ENCODE data around the gene LAMC2.
A peak's percentile ranks its signal among the peaks of the same experiment; 100 is the strongest.
"Not testable (repeated sequence)": the region's sequence is repeated elsewhere in the genome, so short reads cannot be mapped to it uniquely, and the experiment has no call there.

LAMC2 gene

DNA sequence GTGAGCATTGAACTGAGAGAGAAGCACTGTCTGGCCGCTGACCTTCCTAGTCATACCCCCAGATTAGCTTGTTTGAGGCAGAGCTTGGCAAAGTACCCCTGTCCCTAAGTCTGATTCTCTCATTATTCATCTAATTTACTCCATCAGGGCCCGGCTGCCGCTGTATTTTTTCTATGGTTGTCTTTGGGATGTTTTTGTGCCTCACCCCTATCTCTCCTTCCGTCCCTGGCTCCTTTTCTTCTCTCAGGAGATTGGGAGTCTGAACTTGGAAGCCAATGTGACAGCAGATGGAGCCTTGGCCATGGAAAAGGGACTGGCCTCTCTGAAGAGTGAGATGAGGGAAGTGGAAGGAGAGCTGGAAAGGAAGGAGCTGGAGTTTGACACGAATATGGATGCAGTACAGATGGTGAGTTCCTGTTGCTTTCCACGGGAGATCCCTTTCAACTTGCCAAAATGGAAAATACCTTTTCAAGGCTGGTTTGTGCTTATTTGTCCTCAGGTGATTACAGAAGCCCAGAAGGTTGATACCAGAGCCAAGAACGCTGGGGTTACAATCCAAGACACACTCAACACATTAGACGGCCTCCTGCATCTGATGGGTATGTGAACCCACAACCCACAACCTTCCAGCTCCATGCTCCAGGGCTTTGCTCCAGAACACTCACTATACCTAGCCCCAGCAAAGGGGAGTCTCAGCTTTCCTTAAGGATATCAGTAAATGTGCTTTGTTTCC is 53.9 kb downstream of the LAMC2 start:
- no peak for DNase-seq

DNA sequence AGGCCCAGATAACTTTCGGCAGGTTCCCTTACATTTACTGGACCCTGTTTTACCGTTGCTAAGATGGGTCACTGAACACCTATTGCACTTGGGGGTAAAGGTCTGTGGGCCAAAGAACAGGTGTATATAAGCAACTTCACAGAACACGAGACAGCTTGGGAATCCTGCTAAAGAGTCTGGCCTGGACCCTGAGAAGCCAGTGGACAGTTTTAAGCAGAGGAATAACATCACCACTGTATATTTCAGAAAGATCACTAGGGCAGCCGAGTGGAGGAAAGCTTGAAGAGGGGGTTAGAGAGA is 54.4 kb downstream of the LAMC2 start:
- DNase-seq = no peak

DNA sequence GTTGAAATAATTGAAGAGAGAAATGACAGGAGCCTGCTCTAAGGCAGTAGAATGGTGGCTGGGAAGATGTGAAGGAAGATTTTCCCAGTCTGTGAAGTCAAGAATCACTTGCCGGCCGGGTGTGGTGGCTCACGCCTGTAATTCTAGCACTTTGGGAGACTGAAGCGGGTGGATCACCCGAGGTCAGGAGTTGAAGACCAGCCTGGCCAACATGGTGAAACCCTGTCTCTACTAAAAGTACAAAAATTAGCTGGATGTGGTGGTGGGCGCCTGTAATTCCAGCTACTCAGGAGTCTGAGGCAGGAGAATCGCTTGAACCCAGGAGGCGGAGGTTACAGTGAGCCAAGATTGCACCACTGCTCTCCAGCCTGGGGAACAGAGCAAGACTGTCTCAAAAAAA is 54.8 kb downstream of the LAMC2 start:
- not testable (repeated sequence) for DNase-seq

- DNase-seq = no peak
Measured at GRCh38 chr1:183241471-183241870, 55.4 kb downstream of the LAMC2 start.

DNA sequence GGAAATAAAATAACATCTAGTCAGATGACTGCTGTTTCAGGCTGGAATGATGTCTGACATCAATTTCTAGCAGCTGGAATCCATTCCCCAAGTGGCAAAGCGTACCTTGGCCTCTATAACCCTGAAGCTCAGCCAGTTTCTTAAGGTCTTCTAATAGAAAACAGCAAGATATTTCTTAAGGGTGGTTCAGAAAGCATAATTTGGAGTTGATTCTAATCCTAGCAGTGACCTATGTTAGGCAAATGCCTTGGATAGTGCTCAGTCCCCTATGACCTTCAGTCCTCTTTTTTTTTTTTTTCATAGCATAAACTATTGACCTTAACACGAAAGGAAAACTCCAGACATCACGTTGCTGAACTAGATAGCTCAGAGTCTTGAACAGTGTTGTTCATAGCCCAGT is 56.5 kb downstream of the LAMC2 start:
- no peak for DNase-seq

- no peak for DNase-seq
Measured at GRCh38 chr1:183243161-183244050, 57.3 kb downstream of the LAMC2 start.

DNA sequence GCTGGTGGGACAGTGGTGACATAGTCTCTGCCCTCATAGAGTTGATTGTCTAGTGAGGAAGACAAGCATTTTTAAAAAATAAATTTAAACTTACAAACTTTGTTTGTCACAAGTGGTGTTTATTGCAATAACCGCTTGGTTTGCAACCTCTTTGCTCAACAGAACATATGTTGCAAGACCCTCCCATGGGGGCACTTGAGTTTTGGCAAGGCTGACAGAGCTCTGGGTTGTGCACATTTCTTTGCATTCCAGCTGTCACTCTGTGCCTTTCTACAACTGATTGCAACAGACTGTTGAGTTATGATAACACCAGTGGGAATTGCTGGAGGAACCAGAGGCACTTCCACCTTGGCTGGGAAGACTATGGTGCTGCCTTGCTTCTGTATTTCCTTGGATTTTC is 58.4 kb downstream of the LAMC2 start:
- no peak for DNase-seq

- DNase-seq = no peak
Measured at GRCh38 chr1:183245357-183245756, 59.3 kb downstream of the LAMC2 start.

DNA sequence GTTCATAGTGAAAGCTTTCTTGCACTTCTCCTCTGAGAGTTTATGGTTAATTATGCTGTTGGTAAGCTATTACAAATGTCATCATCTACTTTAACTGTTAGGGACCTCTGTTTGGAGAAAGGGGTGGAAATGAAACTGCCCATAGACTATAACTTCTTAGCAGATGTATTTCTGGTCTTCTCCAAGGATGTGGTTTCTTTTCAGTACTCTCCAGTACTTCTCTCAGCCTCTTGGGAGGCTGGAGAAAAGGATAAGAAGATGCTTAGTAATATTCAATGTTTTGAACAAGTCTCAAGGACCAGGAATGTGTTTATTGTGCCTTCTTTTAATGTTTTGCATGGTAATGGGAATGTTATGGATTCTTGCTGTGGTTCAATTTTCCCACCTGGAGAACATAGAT is 60.4 kb downstream of the LAMC2 start:
- peak; percentile 35 for DNase-seq

- no peak for DNase-seq
Measured at GRCh38 chr1:183247066-183247465, 61.0 kb downstream of the LAMC2 start.

- DNase-seq = no peak
Measured at GRCh38 chr1:183247484-183247883, 61.4 kb downstream of the LAMC2 start.

GRCh38 chr1:183247931-183248330 is 61.9 kb downstream of the LAMC2 start:
- DNase-seq = no peak

DNA sequence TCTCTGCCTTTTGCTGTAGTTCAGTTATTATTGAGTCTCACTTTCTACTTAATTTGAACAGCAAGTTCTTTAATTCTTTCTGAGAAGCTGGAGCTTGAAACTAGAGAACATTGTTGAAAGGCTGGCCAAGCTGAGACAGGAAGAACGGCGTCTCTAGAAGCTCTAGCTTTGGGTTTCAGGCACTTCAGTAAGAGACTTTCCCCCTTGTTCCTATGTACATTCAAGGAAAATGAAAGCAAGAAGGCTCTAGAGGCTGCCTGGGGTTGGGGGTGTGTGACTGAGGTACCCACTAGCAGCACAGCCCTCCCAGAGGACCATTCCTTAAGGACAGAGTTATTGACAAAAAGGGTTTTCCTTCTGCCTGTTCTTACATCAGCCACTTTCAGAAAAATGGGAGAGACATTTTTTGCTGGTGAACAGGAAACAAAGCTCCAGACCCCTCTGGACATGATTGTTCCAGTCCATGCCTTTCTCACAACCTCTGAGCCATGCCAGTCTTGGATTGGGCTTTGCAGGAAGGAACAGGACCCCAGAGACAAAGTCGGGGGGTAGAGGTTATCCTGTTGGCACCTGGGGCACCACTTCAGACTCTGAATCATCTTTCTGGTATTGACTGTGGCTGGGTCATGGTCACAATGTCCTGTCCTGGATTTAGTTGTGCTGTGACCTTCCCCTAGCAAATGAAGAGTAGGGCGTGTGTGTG is 63.1 kb downstream of the LAMC2 start:
- DNase-seq = no peak

- DNase-seq = no peak
Measured at GRCh38 chr1:183249941-183250452, 63.9 kb downstream of the LAMC2 start.

DNA sequence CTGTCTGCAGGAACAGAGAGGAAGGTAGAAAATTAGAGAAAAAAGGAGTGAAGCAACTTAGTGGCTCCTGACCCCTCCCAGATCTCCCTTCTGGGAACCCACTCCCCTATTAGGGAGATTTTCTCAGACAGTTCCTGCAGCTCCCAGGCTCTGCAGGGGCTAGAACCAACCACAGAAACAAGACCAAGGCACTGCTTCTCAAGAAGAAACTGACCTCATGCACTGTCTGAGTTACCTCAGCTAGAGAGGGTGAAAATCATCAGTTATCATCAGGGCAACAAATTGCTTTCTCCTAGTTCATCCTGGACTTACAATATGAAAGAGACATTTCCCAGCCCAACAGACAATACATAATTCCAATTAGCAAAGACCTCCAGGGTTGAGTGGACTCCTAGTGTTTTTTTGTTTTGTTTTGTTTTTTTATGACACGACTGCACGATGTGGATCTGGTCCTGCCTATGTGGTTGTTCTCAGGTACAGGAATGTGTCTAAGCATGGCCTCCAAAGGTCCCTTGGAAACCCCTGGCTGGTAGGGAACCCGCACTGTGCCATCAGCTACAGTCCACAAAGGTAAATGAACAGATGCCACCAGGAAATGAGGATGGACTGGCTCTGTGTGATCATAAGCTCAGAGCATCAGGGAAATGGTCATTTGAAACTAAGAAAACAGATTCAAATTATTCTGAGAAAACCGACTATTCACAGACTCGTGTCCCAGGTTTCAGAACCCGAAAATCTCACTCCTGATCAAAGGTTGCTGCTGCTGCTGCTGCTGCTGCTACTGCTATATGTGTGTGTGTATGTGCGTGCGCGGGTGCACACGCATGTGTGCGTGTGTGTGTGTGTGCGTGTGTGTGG is 65.3 kb downstream of the LAMC2 start:
- no peak for DNase-seq

DNA sequence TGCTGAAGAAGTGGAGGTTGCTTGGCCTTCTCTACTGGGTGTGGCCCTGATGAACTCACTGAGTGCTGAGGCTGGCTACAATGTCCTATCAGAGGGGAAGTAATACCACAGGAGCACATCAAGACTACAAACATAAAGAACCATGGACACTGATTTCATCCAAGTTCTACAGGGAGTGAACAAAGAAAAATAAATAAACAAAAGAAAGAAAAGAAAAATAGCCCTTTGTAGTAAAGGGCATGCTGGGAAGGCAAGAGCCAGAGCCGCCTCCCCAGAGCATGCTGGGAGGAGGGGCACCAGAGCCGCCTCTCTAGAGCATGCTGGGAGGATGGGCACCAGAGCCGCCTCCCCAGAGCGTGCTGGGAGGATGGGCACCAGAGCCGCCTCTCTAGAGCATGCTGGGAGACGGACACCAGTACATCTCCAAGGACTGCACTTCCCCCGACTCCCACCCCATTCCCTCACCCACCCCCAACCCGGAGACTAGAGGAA is 65.9 kb downstream of the LAMC2 start:
- DNase-seq = no peak

GRCh38 chr1:183255073-183255472 is 69.0 kb downstream of the LAMC2 start:
- DNase-seq = no peak

GRCh38 chr1:183259924-183260323 is 73.9 kb downstream of the LAMC2 start:
- no peak for DNase-seq

DNA sequence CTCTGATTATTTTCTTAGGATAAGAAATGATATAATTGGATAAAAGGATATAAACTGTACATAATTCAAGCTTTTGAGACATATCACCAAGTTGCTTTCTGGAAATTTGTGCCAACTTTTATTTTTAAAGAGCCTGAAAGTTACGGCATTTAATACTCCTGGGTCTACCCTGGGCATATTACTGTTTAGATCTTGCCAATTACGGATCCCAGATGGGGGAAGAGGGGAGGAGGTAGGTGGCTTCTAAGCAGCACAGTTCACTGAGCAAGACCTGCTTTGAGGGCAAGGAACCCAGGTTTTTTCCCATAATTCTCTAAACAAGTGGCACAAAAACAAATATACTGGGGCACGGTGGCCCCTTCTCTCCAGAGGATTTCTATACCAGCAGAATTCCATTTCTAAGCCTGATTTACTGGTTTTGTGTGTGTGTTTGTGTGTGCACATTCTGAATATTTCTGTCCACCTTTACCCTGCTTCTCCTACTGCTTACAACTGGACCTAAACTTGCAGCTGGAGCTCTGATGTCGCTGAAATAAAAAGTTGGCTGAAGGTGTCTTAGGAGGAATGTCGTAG is 76.7 kb downstream of the LAMC2 start:
- DNase-seq = no peak

DNA sequence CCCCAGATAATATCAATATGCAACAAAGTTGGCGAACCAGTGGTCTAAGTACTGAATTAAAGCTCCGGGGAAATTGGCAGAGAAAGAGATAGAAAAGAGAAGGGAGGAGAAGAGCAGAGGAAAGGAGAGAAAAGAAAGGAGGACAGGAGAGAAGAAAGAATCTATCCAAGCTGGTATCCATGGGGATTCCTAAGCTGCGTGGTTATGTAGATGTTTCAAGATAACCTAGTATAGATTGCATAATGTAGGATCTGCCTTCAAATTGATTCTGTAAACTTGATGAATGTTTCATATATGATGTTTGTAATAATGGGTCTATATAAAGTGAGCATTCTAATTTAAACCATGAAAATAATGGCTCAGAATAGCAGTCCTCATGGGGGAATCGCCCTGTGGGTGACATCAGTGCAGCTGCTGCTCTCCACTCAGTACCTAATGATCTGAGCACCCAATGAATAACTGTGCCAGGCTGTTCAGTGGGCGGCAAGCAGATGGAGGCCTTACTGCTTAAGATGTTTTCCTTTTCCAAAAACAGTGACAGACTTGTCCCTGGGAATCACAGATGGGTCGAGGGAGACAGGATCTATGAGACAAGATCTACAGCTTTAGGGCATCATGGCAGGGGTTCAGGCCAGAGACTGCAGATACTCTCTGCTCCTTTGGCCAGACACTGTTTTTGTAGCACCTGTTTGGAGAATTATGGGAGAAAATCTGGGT is 78.0 kb downstream of the LAMC2 start:
- no peak for DNase-seq

GRCh38 chr1:183267646-183268431 is 81.8 kb downstream of the LAMC2 start:
- DNase-seq = no peak

Data from SIG-M5 (cell line).